NCI-H1694 (cell line): ENCODE measurements around the gene NDUFS6.
"Not testable (repeated sequence)": the region's sequence is repeated elsewhere in the genome, so short reads cannot be mapped to it uniquely, and the experiment has no call there.

Experiments used
- DNase-seq: peaks from one replicate; lab custom pipeline; 2025; lab: John Stamatoyannopoulos, UW

Gene NDUFS6

GRCh38 chr5:1798589-1798988 lies 2.6 kb upstream of the NDUFS6 start:
- not testable (repeated sequence) for DNase-seq

GRCh38 chr5:1799110-1799601 lies 2.1 kb upstream of the NDUFS6 start:
- no peak for DNase-seq

- DNase-seq: peak; percentile 93
These were observed 1.4 kb upstream of the NDUFS6 start, which contains the start of gene MRPL36 for GRCh38 chr5:1799602-1800471. Gene MRPL36 (minus strand): TSS chr5:1799837. CDS start chr5:1798935, 902 bp downstream.

- no peak for DNase-seq
These were observed 560 bp upstream of the NDUFS6 start for GRCh38 chr5:1800472-1801221.

GRCh38 chr5:1801967-1802295 lies 724 bp downstream of the NDUFS6 start:
- DNase-seq: no peak

- no peak for DNase-seq
These were observed 2.0 kb downstream of the NDUFS6 start for GRCh38 chr5:1803192-1803591.

- DNase-seq: no peak
These were observed 2.9 kb downstream of the NDUFS6 start for GRCh38 chr5:1804001-1804690.

GRCh38 chr5:1805326-1805725 lies 4.1 kb downstream of the NDUFS6 start:
- DNase-seq: no peak

- no peak for DNase-seq
These were observed 4.5 kb downstream of the NDUFS6 start for GRCh38 chr5:1805736-1806135.

- no peak for DNase-seq
These were observed 5.0 kb downstream of the NDUFS6 start for GRCh38 chr5:1806199-1806598.

GRCh38 chr5:1806974-1807373 lies 5.8 kb downstream of the NDUFS6 start:
- no peak for DNase-seq

GRCh38 chr5:1807451-1808185 lies 6.4 kb downstream of the NDUFS6 start:
- no peak for DNase-seq

- no peak for DNase-seq
These were observed 7.2 kb downstream of the NDUFS6 start for GRCh38 chr5:1808439-1808838.

GRCh38 chr5:1809416-1810035 lies 8.3 kb downstream of the NDUFS6 start:
- DNase-seq: no peak

- no peak for DNase-seq
These were observed 9.4 kb downstream of the NDUFS6 start for GRCh38 chr5:1810581-1811101.

- no peak for DNase-seq
These were observed 13.2 kb downstream of the NDUFS6 start for GRCh38 chr5:1814183-1815020.

- DNase-seq: no peak
These were observed 14.0 kb downstream of the NDUFS6 start for GRCh38 chr5:1815071-1815786.

GRCh38 chr5:1815881-1816292 lies 14.7 kb downstream of the NDUFS6 start:
- no peak for DNase-seq

GRCh38 chr5:1816495-1817089 lies 15.4 kb downstream of the NDUFS6 start:
- DNase-seq: not testable (repeated sequence)
